Gastrocnemius medialis (tissue), 4 donors: ENCODE results near the gene BMI1. TPM values are rescaled to one million over a fixed set of nuclear protein-coding genes. Genes with fewer than 3 reads are reported as not detected.
"Not testable (repeated sequence)": the region's sequence is repeated elsewhere in the genome, so short reads cannot be mapped to it uniquely, and the experiment has no call there.

Experiments
- ATAC-seq, 2 donors: fragments of 150-250 bp; one replicate each; pipeline ENCODE4 v1.9.1; 2016
- DNase-seq, 2 donors: peaks; one replicate each; pipeline ENCODE4 v3.0.0-alpha.2; 2019
- H3K27ac ChIP-seq, 4 donors: fragments of 200-600 bp; sonication (generic); 1 replicate in 1 of 4; 2 replicates in 3 of 4; pipeline ENCODE4 v1.5.1; 2016 to 2018; ENCODE audit warnings: mild to moderate bottlenecking in 2 of 4, moderate library complexity in 1 of 4
- H3K27me3 ChIP-seq, 3 donors: fragments of 200-600 bp; sonication (generic) in 2 of 3; 1 replicate in 1 of 3; 2 replicates in 2 of 3; pipeline versions ENCODE4 v1.5.1 to v1.6.0; 2016 to 2019; ENCODE audit warnings: mild to moderate bottlenecking in 1 of 3, moderate library complexity in 1 of 3
- H3K36me3 ChIP-seq, 2 donors: fragments of 200-600 bp; sonication (generic) in 1 of 2; one replicate each; pipeline ENCODE4 v1.5.1; 2017 to 2018
- H3K4me1 ChIP-seq, 2 donors: fragments of 200-600 bp; sonication (generic) in 1 of 2; one replicate each; pipeline ENCODE4 v1.5.1; 2016 to 2017; ENCODE audit warnings: mild to moderate bottlenecking in 2 of 2
- H3K4me3 ChIP-seq, 4 donors: fragments of 200-600 bp; sonication (generic) in 3 of 4; 1 replicate in 1 of 4; 2 replicates in 3 of 4; pipeline ENCODE4 v1.5.1; 2016 to 2019; ENCODE audit warnings: mild to moderate bottlenecking in 2 of 4
- H3K9me3 ChIP-seq, 3 donors: fragments of 200-600 bp; sonication (generic) in 2 of 3; 1 replicate in 1 of 3; 2 replicates in 2 of 3; pipeline ENCODE4 v1.5.1; 2016 to 2019
- POLR2A ChIP-seq, 2 donors: fragments of 450-650 bp; IDR thresholded peaks; one replicate each; pipeline ENCODE4 v1.6.1; 2017; ENCODE audit warnings: antibody characterized with exemption in 2 of 2, mild to moderate bottlenecking in 2 of 2, moderate library complexity in 2 of 2
- in situ Hi-C, 4 donors: fragments of 200-750 bp; cut with MboI; loops; one replicate each; pipeline versions ENCODE4 v1.15.0 to v1.8.0; 2017; ENCODE audit warnings: low sequenced_read_pairs in 4 of 4
- intact Hi-C: fragments of 100-400 bp; cut with DNase I; formaldehyde crosslinking; loops from one replicate; pipeline ENCODE4 v1.15.1; 2023; ENCODE audit warnings: low total_unique reads
- total RNA-seq, 4 donors: library from RNA; depleted of rRNA; stranded (reverse); fragments of >200 nt; gene quantifications; one replicate each; pipeline versions ENCODE4 v1.1.0 to v1.2.3, GENCODE V29; 2016
- TF ChIP-seq, protein P1 (sequence below), 5 experiments: fragments of 450-650 bp in 3 of 5; fragments of 200-600 bp in 2 of 5; sonication (generic) in 2 of 5; IDR thresholded peaks in 4 of 5; conservative IDR thresholded peaks in 1 of 5; 1 replicate in 4 of 5; 2 replicates in 1 of 5; pipeline ENCODE4 v1.5.1; 2016 to 2019; ENCODE audit warnings: antibody characterized with exemption in 5 of 5, mild to moderate bottlenecking in 3 of 5, moderate library complexity in 3 of 5

BMI1 gene
- total RNA-seq, 4 donors from 2014 or later: 22.4 to 68.4 (median 57.6) TPM

GRCh38 chr10:22351131-22351703, 30.3 kb downstream of the BMI1 start:
- Histone ChIP-seq H3K4me3 (no peak overlapping the region), H3K4me1 (no peaks in the 10 kb centered on the region), H3K9me3 (no peaks in the 10 kb centered on the region), H3K36me3 (no peaks in the 10 kb centered on the region), H3K27me3 (peaks cover 0 to 8% (median 7%) of the 10 kb centered on the region in 3 donors), H3K27ac (no peak overlapping the region)
- DNase-seq (no peak), ATAC-seq (no peak)
- no peak for TF ChIP-seq POLR2A (IDR thresholded peaks at IDR 0.05)
- TF ChIP-seq, protein P1, sequence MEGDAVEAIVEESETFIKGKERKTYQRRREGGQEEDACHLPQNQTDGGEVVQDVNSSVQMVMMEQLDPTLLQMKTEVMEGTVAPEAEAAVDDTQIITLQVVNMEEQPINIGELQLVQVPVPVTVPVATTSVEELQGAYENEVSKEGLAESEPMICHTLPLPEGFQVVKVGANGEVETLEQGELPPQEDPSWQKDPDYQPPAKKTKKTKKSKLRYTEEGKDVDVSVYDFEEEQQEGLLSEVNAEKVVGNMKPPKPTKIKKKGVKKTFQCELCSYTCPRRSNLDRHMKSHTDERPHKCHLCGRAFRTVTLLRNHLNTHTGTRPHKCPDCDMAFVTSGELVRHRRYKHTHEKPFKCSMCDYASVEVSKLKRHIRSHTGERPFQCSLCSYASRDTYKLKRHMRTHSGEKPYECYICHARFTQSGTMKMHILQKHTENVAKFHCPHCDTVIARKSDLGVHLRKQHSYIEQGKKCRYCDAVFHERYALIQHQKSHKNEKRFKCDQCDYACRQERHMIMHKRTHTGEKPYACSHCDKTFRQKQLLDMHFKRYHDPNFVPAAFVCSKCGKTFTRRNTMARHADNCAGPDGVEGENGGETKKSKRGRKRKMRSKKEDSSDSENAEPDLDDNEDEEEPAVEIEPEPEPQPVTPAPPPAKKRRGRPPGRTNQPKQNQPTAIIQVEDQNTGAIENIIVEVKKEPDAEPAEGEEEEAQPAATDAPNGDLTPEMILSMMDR (IDR thresholded peaks at IDR 0.05 in 4 of 5, conservative IDR thresholded peaks at IDR 0.05 in 1 of 5): no peak
- intact Hi-C loops (no loop called here), in situ Hi-C loops (no loop called here)

GRCh38 chr10:22356324-22356873, 35.5 kb downstream of the BMI1 start:
- H3K4me1 ChIP-seq: no peaks in the 10 kb centered on the region
- no peaks in the 10 kb centered on the region for H3K27me3 ChIP-seq
- TF ChIP-seq, protein P1 (IDR thresholded peaks at IDR 0.05 in 4 of 5, conservative IDR thresholded peaks at IDR 0.05 in 1 of 5): no peak
- no peak for TF ChIP-seq POLR2A (IDR thresholded peaks at IDR 0.05)
- H3K4me3 ChIP-seq: no peak overlapping the region
- no peak overlapping the region for H3K27ac ChIP-seq
- no peak for DNase-seq
- no peaks in the 10 kb centered on the region for H3K36me3 ChIP-seq
- no peak for ATAC-seq
- in situ Hi-C loops (no loop called here), intact Hi-C loops (no loop called here)
- H3K9me3 ChIP-seq: no peaks in the 10 kb centered on the region

GRCh38 chr10:22357770-22358169, 36.9 kb downstream of the BMI1 start:
- ATAC-seq, H3K4me1 ChIP-seq, H3K9me3 ChIP-seq, DNase-seq, H3K27ac ChIP-seq, H3K27me3 ChIP-seq, H3K4me3 ChIP-seq, intact Hi-C loops, in situ Hi-C loops, H3K36me3 ChIP-seq: not testable (repeated sequence)

- ATAC-seq (no peak), DNase-seq (no peak)
- no peaks in the 10 kb centered on the region for H3K9me3 ChIP-seq
- no peaks in the 10 kb centered on the region for H3K27me3 ChIP-seq
- no peak overlapping the region for H3K4me3 ChIP-seq
- no peaks in the 10 kb centered on the region for H3K36me3 ChIP-seq
- H3K4me1 ChIP-seq: no peaks in the 10 kb centered on the region
- no peak for TF ChIP-seq POLR2A (IDR thresholded peaks at IDR 0.05)
- TF ChIP-seq, protein P1 (IDR thresholded peaks at IDR 0.05 in 4 of 5, conservative IDR thresholded peaks at IDR 0.05 in 1 of 5): no peak
- intact Hi-C loops: no loop called here
- in situ Hi-C loops: no loop called here
- H3K27ac ChIP-seq: no peak overlapping the region
These were observed 42.4 kb downstream of the BMI1 start for GRCh38 chr10:22363305-22363704.

DNA sequence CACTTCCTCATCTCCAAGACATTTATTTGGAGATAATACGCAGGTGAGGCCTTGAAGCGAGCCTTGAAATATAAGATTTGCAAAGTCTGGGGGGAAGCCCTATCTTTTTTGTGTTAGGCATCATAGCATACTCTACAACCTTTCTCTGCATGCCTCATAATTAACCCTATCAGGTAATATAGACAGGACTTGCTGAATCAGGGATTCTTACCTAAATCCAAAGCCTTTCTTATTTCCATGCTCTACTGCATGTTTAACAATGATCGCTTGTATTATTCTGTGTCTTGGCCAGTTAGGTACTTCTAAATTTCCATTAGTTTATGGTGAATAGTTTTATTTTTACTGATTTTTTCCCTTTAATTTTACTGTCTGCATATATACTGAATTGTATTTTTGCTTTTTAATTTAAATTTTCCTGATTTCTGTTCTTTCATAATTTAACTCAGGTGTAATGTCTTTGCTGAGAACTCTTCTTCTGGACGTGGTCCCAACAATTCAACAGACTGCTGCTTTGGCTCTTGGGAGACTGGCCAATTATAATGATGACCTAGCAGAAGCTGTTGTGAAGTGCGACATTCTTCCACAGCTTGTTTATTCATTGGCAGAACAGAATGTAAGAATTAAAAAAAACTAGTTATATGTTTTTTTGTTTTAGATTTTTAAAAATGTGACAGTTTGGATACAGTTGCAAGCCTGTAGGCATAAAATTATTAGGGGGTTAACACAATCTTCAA, 43.7 kb downstream of the BMI1 start:
- TF ChIP-seq, protein P1 (IDR thresholded peaks at IDR 0.05 in 4 of 5, conservative IDR thresholded peaks at IDR 0.05 in 1 of 5): no peak
- TF ChIP-seq POLR2A (IDR thresholded peaks at IDR 0.05): no peak
- ATAC-seq (no peak), DNase-seq (no peak)
- Histone ChIP-seq H3K9me3 (no peaks in the 10 kb centered on the region), H3K36me3 (no peaks in the 10 kb centered on the region), H3K27me3 (no peaks in the 10 kb centered on the region), H3K4me1 (no peaks in the 10 kb centered on the region), H3K4me3 (no peak overlapping the region), H3K27ac (no peak overlapping the region)
- intact Hi-C loops (no loop called here), in situ Hi-C loops (no loop called here)
